ENCODE data around the gene UNC13D.
"Not testable (repeated sequence)": the region's sequence is repeated elsewhere in the genome, so short reads cannot be mapped to it uniquely, and the experiment has no call there.

UNC13D gene

DNA sequence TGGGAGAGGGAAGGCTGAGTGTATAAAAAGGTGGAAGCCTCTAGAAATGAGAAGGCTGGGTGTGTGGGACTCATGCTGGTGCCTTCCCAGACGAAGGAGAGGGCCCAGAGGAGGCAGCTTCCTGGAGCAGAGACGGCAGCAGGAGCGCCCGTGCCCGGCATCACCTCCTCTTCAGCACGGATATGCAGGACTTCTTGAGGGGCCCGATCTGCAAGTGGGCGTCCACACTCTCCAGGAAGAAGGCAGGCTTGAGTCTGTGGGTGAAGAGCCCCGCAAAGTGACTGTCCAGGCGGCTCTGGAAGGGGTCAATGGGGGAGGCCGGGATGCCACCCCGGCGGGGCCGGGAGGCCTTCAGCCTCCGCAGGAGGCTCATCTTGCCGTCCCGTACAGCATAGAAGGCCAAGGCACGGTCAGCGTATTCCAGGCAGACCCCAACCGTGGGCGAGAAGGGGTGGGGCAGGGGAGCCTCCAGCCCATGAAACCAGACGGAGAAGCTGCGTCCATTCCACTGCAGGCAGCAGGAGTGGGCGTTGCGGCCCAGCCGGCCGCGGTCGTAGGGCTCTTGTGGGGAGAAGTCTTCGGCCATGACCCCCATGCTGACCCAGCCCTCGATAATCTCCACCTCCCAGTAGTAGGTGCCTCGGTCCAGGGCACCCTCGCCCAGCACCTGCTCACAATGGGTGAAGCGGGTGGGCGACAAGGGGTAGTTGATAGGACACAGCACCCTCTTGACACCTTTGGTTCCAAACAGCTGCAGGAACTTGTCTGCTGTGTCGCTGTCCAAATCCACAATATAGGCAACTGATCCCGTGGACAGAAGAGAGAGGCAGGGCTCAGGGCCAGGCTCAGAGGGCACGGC lies 30.3 kb upstream of the UNC13D start:
- DNase-seq, result no peak

DNA sequence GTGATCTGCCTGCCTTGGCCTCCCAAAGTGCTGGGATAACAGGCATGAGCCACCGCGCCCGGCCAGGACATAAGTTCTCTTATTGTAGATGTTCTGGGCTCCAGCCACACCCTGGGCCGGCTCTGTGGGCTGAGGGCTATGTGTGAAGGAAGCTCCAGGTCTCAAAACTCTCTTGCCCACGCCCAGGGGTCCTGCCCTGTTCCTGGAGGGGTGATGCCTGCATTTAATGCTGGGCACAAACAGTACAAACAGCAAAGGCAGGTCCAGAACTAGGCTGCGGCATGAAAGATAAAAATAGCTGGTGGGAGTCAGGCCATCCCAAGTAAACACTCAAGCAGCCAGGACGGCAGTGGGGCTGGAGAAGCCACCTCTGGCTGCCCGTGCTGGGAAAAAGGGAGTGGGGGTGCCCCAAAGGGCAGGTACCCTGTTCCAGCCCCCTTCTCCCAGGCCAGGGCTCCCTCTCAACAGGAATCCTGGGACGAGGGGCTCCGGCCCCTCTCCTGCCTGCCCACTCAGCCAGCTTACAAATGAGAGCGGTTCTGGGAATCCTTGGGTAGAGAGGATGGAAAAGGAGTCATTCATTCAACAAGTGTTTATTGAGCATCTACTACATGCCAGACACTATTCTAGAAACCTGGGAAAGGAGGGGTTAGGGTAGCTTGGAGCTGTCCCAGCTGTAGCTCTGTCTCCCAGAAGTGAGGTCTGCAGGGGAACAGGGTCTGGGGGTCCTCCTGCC lies 29.6 kb upstream of the UNC13D start:
- no peak for DNase-seq

DNA sequence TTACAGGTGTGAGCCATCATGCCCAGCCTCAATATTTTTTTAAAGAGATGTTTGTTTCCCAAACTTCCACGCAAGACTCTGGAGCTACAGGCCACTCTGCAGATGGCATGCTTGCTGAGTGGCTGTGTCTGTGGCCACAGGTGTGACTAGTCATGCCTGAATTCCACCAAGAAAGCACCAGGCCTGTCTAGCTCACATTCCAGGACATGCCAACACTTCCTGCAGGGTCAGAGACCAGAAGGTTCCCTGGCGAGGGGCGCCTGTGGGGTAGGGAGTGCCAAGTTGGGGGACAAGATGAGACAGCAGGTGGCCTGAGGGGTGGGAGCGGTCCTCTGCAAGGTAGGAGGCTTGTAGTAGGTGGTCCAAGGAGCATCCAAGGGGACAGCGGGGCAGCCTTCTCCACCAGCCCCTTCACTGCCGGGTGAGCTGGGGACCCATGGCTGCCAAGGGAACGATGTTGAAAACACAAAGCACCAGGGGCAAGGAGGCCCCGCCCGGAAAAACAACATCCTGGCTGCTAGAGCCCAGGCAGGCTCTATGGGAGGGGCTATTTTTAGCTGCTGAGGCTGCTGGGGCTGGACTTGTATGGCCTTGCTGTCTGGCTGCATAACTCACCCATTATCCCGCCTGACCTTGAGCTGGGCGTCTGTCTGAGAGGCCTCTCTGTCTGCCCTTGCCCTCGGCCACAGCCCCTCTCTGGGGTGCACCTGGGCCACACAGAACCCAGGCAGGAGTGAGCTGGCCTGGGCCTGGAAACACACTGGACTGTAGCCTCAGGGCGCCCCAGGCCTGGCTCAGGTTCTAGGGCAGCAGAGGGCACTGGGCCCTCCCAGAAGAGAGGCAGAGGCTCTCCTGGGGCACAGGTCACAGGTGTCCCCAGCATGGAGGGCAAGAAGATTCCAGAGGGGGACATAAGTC lies 28.5 kb upstream of the UNC13D start:
- DNase-seq, result peak; percentile 28 to 49

DNA sequence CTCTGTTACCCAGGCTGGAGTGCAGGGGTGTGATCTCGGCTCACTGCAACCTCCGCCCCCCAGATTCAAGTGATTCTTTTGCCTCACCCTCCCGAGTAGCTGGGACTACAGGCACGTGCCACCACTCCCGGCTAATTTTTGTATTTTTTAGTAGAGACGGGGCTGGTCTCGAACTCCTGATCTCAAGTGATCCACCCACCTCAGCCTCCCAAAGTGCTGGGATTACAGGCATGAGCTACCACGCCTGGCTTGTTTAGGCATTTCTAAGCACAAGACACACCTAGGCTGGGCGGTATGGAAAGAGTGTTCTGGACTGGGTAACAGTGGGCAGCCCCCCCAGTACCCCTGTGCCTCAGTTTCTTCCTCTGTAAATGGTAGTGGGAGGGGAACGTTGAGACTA lies 26.0 kb upstream of the UNC13D start:
- not testable (repeated sequence) for DNase-seq

DNA sequence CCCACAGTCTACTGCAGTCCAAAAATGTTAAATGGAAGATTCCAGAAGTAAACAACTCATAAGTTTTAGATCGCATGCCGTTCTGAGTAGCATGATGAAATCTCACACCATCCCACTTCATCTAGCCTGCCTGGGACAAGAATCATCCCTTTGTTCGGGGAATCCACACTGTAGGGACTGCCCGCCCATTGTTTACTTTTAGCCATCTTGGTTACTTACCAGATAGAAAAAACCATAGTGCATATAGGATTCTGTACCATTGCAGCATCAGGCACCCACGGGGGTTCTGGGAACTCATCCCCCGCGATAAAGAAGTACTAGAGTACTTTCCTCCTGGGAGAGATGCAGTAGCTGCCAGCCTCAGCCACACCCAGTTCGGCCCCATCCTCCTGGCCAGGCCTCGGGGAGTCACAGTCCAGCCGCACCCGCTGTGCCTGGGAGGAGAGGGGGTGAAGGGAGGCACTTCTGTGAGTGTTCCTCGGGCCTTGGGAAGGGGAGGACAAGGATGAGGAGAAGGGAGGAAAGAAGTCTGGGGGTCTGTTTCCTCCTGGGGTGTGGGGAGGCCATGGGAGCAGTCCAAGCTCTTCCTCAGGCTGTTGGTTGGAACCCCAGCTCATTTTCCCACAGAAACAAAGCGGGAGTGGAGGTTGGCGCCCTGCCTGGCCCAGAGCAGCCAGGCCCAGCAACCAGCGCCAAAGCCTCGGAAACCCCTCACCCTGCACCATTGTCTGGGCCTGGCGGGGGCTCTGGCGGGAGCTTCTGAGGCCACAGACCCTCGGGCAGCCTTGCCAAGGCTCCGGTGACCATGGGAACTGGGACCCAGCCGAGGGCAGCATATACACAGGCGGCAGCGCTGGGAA lies 25.3 kb upstream of the UNC13D start:
- no peak for DNase-seq

DNA sequence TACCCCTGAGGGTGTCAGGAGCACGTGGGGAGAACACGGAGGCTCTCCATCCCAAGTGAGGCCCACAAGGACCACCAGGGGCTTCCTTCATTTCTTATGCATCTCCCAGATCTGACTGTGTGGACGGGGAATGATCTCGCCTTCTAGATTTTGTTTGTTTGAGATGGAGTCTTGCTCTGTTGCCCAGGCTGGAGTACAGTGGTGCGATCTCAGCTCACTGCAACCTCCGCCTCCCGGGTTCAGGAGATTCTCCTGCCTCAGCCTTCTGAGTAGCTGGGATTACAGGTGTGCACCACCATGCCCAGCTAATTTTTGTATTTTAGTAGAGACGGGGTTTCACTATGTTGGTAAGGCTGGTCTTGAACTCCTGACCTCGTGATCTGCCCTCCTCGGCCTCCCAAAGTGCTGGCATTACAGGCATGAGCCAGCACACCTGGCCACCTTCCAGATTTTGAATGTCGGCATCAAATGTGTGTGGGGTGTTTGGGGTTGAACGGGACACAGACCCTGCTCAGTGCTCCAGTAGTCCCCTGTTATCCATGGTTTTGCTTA lies 24.6 kb upstream of the UNC13D start:
- not testable (repeated sequence) for DNase-seq

DNA sequence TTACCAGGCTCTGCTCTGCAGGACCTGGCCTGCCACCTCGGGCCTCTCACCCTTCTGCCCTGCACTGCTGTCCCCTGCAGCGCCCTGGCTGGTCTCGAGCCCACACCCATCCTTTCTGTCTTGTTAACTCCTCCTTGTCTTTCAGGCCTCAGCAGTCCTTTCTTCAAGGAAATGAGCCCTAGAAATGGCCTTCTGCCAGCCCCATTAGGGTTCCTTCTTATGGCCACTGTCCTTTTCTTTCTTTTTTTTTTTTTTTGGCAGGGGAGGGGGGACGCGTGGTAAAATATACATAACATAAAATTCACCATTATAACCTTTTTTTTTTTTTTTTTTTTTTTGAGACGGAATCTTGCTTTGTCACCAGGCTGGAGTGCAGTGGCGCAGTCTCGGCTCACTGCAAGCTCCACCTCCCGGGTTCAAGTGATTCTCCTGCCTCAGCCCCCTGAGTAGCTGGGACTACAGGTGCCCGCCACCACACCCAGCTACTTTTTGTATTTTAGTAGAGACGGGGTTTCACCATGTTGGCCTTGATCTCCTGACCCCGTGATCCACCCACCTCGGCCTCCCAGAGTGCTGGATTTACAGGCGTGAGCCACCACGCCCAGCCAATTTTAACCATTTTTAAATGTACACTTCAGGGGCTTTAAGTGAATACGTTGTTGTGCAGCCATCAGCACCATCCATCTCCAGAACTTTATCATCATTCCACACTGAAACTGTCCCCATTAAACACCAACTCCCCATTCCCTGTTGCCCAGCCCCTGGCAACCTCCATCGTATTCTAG lies 21.4 kb upstream of the UNC13D start:
- not testable (repeated sequence) for DNase-seq

DNA sequence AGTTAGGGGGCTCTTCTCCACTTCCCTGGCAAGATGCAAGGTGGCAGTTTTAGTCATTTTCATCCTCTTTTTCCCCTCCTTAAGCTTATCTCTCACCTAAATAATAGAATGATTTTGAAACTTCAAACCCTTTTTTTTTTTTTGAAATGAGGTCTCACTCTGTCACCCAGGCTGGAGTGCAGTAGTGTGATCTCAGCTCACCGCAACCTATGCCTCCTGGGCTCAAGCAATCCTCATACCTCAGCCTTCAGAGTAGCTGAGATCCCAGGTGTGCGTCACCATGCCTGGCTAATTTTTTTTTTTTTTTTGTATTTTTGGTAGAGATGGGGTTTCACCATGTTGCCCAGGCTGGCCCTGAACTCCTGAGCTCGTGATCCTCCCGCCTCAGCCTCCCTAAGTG lies 20.7 kb upstream of the UNC13D start:
- not testable (repeated sequence) for DNase-seq

DNA sequence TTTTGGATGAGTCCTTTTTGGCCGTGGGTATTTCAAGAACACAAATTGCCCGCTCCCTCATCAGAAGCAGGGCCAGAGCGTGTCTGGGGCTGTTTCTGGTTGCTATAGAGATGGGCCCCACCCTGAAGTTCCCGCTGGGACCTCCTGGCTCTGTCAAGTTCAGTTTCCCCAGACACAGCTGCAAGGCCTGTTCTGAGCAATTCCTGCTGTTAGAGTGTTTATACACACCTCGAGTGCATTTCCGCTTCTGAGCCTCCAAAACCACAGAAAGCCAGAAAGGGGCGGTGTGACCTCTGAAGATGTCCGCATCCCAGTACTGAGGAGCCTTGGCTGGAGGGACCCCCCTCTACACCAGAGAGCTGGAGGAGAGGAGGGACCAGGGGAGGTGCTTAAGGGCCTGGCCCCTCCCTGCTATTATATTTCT lies 20.3 kb upstream of the UNC13D start:
- DNase-seq, result peak; percentile 30 to 35

DNA sequence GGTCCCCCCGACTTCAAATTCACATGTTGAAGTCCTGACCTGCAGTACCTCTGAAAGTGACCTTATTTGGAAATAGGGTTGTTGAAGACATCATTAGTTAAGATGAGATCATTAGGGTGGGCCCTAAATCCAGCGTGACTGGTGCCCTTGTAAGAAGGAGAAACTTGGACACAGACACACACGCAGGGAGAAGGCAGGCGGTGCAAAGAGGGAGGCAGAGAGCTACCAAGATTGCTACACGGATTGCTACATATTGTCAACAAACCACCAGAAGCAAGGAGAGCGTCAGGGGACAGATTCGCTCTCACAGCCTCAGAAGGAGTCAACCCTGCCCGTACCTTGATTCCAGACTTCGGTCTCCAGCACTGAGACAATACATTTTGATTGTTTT lies 17.7 kb upstream of the UNC13D start:
- no peak for DNase-seq

DNA sequence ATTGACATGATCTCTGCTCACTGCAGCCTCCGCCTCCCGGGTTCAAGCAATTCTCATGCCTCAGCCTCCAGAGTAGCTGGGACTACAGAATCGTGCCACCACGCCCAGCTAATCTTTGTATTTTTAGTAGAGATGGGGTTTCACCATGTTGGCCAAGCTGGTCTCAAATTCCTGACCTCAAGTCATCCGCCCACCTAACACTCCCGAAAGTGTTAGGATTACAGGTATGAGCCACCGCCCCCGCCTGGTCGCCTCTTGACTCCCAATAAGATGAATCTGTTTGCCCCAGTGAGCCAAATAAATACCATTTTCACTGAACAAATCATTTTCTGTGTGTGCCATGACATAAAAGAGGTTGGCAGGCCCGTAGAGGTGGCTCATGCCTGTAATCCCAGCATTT lies 15.2 kb upstream of the UNC13D start:
- not testable (repeated sequence) for DNase-seq

DNA sequence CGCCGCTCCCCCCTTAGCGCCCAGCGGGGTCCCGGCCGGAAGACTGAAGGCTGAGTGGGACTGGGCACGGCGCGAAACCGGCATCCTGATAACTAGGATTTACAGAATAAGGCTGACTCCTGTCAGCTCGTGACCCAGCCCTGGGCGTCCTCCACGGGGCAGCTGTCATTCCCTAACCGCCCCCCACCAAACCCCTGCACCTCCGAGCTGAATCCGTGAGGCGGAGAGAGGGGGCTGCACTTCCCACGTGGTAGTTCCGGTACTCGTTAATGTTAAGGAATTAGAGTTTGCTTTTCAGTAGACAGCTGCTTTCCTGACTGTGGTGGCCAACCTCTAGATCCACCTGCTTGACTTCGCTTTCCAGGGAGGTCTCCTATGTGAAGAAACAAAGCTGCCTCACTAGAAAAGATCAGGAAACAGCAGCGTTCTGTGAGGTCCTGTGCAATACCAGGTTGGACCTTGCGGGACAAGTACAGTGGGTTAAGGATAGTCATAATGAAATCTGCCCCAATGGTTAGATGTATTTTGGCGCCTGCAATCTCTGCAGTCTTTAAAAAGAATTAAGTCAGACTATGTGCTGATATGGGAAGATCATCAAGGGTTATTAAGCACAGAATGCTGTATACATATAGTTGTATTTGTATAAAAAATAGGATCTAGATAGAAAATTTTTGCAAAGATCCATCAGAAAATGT lies 12.0 kb upstream of the UNC13D start:
- DNase-seq, result no peak

DNA sequence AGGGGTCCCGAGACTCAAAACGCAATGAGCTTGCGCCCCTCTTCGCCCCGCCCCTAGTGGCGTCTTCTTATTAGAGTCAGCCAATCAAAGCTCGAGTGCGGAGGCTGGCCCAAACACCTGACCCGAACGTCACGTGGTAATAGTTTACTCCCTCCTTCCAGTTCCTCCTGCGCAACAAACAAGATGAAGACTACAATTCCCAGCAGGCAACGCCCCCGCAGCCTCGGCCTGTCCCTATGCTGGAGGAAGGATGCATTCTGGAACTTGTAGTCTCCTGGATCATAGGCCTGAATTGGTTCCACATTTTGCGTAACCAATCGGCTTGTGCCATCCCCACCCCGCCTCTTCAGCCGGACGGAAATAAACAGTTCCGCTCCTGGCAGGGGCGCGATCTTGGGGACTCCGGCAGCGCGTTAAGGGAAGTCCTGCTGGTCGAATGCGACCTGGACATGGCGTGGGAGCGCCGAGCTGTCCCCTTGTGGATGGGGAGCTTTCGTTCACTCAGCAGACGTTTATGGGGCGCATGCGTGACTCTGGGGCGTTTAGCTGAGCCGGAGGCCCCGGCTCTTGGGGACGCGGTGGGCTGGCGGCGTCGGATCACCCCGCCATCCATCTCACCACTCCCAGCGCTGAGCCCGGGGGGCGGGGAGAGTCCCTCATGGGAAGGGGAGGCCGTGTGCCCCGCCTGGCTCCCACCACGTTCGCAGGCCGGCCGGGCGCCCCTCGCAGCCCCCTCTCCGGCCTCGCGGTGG lies 11.3 kb upstream of the UNC13D start, which contains the start of gene WBP2:
TSS of gene WBP2 (minus strand) at position 26 of the 752 bp plus-strand sequence. CDS start 38 bp downstream, outside the sequence.
- peak; percentile 96 to 98 for DNase-seq

DNA sequence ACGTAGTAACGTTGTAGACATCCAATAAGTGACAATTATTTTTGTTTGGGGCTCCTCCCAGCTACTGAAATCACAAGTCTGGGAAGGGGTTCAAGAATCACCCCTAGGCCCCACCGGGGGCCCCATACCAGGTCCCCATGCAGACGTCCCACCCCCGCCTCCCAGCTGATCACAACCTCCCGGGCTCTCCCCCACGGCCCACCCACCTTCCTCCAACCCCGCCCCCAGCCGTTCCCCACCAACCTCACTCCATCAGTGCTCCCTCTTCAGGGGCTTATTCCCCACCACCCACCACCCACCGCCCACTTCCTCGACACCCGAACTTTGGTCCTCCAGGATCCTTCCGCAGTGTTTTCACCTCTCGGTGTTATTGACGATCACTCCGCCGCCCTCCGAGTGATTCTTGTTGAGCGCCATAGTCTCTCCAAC lies 10.7 kb upstream of the UNC13D start:
- no peak for DNase-seq

DNA sequence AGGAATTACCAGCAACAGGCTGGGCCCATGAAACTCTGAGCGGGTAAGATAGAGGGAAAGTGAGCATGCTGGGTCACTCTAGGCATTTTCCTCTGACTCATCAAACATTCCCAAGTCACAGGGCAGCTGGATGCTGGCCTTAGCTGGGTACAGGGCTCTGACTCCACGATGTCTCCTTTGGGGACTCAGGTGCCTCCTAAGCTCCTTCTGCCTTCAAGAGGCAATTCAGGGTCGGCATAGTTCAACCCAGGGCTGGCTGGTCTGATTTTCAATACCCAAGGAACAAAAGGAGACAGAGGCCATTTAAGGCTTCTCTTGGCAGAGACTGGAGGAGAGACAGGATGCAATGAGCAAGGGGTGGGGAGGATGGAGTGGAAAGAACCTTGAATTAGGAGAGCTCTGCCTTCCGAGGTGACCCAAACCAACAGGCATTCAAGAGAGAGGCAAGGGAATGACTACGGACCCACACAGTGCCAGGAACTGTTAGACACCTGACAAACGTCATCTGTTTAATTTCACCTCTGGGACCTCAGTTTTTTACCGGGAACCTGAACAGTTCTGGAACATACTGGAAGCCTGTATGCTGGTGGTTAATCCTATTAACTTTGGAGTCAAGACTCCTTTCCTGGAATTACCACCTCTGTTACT lies 10.0 kb upstream of the UNC13D start:
- no peak for DNase-seq

DNA sequence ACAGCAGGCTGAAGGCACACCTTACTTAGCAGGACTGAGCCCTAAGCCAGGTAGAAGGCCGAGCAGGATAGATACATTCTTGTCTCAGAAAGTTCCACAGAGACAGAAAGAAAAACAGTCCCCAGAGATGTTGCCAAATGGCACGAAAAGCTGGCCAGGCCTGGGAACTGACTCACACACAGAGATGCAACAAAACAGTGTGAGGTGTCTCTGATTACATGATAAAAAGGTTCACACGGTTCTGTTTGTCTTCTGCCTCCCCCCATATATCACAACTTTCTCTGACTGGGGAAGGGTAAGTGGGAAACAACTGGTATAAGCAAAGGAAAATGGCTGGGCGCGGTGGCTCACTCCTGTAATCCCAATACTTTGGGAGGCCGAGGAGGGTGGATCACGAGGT lies 9.2 kb upstream of the UNC13D start:
- no peak for DNase-seq

DNA sequence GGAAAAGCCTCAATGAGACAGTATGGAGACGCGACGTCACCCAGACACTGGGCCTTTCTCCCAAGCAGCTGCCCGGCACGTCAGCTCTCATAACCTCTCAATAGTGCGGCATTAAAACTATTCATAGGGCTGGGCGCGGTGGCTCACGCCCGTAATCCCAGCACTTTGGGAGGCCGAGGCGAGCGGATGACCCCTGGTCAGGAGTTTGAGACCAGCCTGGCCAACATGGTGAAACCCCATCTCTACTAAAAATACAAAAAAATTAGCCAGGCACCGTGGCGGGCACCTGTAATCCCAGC lies 7.4 kb upstream of the UNC13D start:
- not testable (repeated sequence) for DNase-seq

DNA sequence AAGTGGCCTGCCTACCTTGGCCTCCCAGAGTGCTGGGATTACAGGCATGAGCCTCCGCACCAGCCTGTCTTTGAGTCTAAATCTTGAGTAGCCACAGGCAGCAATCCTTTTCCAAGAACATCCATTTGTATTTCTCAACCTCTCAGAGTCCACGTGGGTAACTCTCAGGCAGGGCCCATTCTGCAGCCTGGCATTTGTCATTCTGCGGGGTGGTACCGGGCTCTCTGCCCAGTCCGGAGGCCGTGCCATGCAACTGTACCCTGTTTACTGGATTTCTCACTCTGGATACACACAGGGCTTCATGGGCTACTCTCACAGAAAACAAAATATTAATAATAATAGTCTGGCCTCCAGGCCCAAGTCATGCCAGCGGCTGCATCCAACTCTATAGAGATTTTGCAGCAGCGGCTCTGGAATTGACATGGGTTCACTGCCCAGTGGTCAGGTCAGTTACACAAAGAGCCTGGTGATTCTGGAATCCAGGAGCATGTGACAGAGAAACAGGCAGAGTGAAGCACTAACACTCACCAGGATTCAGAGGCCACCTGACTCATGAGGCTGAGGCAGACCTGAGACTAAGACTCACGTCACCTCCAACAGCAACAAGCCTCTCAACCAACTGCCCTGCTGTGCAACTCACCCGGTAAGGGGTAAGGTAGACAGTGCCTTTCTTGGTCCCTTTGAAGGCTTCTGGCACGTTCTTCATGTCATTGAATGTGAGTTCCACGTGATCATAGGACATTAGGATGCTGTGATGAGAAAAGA lies 6.9 kb upstream of the UNC13D start:
- DNase-seq, result no peak

Measured in stimulated activated CD4-positive, alpha-beta T cell treated with anti-CD3 and anti-CD28 coated beads, Interleukin-2, amount 100 ng/mL, for 24 hours (primary cell).